Effector CD4-positive, alpha-beta T cell (primary cell): Measurements from ENCODE around the gene DNAAF5.
"Not testable (repeated sequence)": the region's sequence is repeated elsewhere in the genome, so short reads cannot be mapped to it uniquely, and the experiment has no call there.

Experiments
- DNase-seq: peaks from one replicate; pipeline ENCODE4 v3.0.0-alpha.2; 2020

The DNAAF5 gene

GRCh38 chr7:784971-785370 lies 58.5 kb downstream of the DNAAF5 start:
- no peak for DNase-seq

GRCh38 chr7:785416-785815 lies 58.9 kb downstream of the DNAAF5 start:
- no peak for DNase-seq

- DNase-seq, result peak; percentile 62
These were observed 60.2 kb downstream of the DNAAF5 start for GRCh38 chr7:786472-787255.

- no peak for DNase-seq
These were observed 61.1 kb downstream of the DNAAF5 start for GRCh38 chr7:787332-788240.

GRCh38 chr7:791519-791918 lies 65.0 kb downstream of the DNAAF5 start:
- no peak for DNase-seq

GRCh38 chr7:794207-794606 lies 67.7 kb downstream of the DNAAF5 start:
- DNase-seq, result no peak

GRCh38 chr7:794671-795329 lies 68.3 kb downstream of the DNAAF5 start:
- no peak for DNase-seq

- not testable (repeated sequence) for DNase-seq
These were observed 70.1 kb downstream of the DNAAF5 start for GRCh38 chr7:796434-797169.

GRCh38 chr7:798921-799470 lies 72.5 kb downstream of the DNAAF5 start:
- DNase-seq, result no peak

GRCh38 chr7:800692-801091 lies 74.2 kb downstream of the DNAAF5 start:
- DNase-seq, result no peak

- DNase-seq, result not testable (repeated sequence)
These were observed 74.9 kb downstream of the DNAAF5 start for GRCh38 chr7:801351-801750.

- DNase-seq, result no peak
These were observed 75.5 kb downstream of the DNAAF5 start for GRCh38 chr7:801940-802381.

- no peak for DNase-seq
These were observed 76.2 kb downstream of the DNAAF5 start for GRCh38 chr7:802500-803242.

GRCh38 chr7:803243-803635 lies 76.7 kb downstream of the DNAAF5 start:
- DNase-seq, result no peak

- DNase-seq, result not testable (repeated sequence)
These were observed 77.3 kb downstream of the DNAAF5 start for GRCh38 chr7:803796-804195.

- DNase-seq, result no peak
These were observed 78.8 kb downstream of the DNAAF5 start for GRCh38 chr7:805261-805660.

GRCh38 chr7:815284-816216 lies 89.1 kb downstream of the DNAAF5 start:
- no peak for DNase-seq

GRCh38 chr7:816300-816750 lies 89.8 kb downstream of the DNAAF5 start:
- peak; percentile 96 for DNase-seq

- peak; percentile 24 for DNase-seq
These were observed 90.5 kb downstream of the DNAAF5 start for GRCh38 chr7:816751-817671.
